ACC112 (cell line): ENCODE measurements around the gene GOLGA3.
"Not testable (repeated sequence)": the region's sequence is repeated elsewhere in the genome, so short reads cannot be mapped to it uniquely, and the experiment has no call there.

ENCODE experiments used
- H2AFZ ChIP-seq: fragments of 200-600 bp; sonication (generic); one replicate; pipeline ENCODE4 v1.6.0; 2017; ENCODE audit warnings: antibody characterized with exemption, low read length; ENCODE audit not compliant: unreplicated experiment
- H3K27ac ChIP-seq: fragments of 200-600 bp; sonication (generic); 2 replicates; pipeline ENCODE4 v1.5.1; 2014; ENCODE audit warnings: low read depth, mild to moderate bottlenecking, antibody characterized with exemption, low read length, moderate library complexity
- H3K27me3 ChIP-seq: fragments of 200-600 bp; sonication (generic); 2 replicates; pipeline ENCODE4 v1.6.1; 2014; ENCODE audit warnings: mild to moderate bottlenecking, antibody characterized with exemption, low read length, moderate library complexity, mixed read lengths; ENCODE audit not compliant: insufficient read depth
- H3K36me3 ChIP-seq: fragments of 200-600 bp; sonication (generic); 2 replicates; pipeline ENCODE4 v1.6.1; 2016; ENCODE audit warnings: mild to moderate bottlenecking, antibody characterized with exemption, low read length, moderate library complexity, mixed read lengths; ENCODE audit not compliant: insufficient read depth
- H3K4me1 ChIP-seq: fragments of 200-600 bp; sonication (generic); one replicate; pipeline ENCODE4 v1.6.1; 2016; ENCODE audit warnings: low read length, mixed read lengths; ENCODE audit not compliant: insufficient read depth, unreplicated experiment, control insufficient read depth
- H3K4me3 ChIP-seq: fragments of 200-600 bp; sonication (generic); 2 replicates; pipeline ENCODE4 v1.5.1; 2014; ENCODE audit warnings: mild to moderate bottlenecking, low read depth, low read length
- H3K79me2 ChIP-seq: fragments of 200-600 bp; sonication (generic); one replicate; pipeline ENCODE4 v1.6.0; 2016; ENCODE audit warnings: low read length; ENCODE audit not compliant: control insufficient read depth, unreplicated experiment, insufficient read depth

GOLGA3 gene

DNA sequence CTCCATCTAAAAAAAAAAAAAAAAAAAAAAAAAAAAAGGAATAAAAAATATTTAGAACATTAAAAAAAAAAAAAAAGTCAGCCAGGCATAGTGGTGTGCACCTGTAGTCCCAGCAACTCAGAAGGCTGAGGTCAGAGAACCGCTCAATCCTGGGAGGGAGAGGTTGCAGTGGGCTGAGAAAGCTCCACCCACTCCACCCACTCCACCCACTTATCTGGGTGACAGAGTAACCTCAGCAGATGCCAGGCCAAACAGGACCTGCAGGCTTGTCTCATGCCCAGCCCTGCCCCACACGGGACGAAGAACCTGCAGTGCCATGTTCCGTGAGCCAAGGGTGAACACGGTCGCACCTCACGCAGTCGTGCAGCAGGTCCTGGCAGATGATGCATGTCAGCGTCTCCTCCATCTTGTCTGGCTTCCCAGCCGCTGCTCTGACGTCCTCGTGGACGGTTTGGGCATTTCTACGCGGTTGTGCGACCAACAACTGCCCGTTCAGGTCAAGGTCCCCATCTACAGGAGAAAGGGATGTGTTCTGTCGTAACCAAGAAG, 30.1 kb upstream of the GOLGA3 start:
- H3K4me3 ChIP-seq: no peak overlapping the region
- H3K27me3 ChIP-seq: no peaks in the 10 kb centered on the region
- no peaks in the 10 kb centered on the region for H3K4me1 ChIP-seq
- H3K79me2 ChIP-seq: peaks cover 2% of the 10 kb centered on the region
- no peak overlapping the region for H3K27ac ChIP-seq
- no peak overlapping the region for H2AFZ ChIP-seq
- H3K36me3 ChIP-seq: peaks cover 29% of the 10 kb centered on the region

DNA sequence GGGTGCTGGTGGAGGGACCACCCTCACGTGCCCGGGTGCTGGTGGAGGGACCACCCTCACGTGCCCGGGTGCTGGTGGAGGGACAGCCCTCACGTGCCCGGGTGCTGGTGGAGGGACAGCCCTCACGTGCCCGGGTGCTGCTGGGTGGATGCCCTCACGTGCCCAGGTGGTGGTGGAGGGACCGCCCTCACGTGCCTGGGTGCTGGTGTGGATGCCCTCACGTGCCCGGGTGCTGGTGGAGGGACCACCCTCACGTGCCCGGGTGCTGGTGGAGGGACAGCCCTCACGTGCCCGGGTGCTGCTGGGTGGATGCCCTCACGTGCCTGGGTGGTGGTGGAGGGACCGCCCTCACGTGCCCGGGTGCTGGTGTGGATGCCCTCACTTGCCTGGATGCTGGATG, 28.4 kb upstream of the GOLGA3 start:
- H3K36me3 ChIP-seq: peaks cover 25% of the 10 kb centered on the region; the same call in 1 of the 2 replicates
- not testable (repeated sequence) for H3K27ac ChIP-seq, H3K4me3 ChIP-seq, H3K4me1 ChIP-seq, H3K27me3 ChIP-seq, H2AFZ ChIP-seq, H3K79me2 ChIP-seq

DNA sequence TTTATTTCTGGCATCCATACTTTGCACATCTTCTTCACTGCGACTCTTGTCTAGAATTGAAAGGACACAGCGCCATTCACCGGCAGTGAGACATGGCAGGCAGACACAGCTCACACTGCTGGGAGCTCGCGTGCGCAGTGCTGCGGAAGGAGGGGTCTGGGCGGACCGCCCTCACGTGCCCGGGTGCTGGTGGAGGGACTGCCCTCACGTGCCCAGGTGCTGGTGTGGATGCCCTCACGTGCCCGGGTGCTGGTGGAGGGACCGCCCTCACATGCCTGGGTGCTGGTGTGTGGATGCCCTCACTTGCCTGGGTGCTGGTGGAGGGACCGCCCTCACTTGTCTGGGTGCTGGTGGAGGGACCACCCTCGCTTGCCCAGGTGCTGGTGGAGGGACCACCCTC, 27.9 kb upstream of the GOLGA3 start:
- Histone ChIP-seq H3K27me3 (no peaks in the 10 kb centered on the region), H3K79me2 (no peaks in the 10 kb centered on the region), H3K4me3 (no peak overlapping the region), H3K4me1 (no peaks in the 10 kb centered on the region), H2AFZ (no peak overlapping the region), H3K27ac (no peak overlapping the region), H3K36me3 (peaks cover 25% of the 10 kb centered on the region; the same call in 1 of the 2 replicates)

DNA sequence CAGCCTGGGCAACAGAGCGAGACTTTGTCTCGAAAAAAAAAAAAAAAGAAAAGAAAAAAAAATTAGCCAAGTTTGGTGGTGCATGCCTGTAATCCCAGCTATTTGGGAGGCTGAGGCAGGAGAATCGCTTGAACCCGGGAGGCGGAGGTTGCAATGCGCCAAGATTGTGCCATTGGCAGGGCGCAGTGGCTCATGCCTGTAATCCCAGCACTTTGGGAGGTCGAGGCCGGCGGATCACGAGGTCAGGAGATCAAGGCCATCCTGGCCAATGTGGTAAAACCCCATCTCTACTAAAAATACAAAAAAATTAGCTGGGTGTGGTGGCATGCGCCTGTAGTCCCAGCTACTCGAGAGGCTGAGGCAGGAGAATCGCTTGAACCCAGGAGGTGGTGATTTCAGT, 26.5 kb upstream of the GOLGA3 start:
- peaks cover 28% of the 10 kb centered on the region; the same call in 1 of the 2 replicates for H3K36me3 ChIP-seq
- H3K27me3 ChIP-seq, H3K27ac ChIP-seq: not testable (repeated sequence)

DNA sequence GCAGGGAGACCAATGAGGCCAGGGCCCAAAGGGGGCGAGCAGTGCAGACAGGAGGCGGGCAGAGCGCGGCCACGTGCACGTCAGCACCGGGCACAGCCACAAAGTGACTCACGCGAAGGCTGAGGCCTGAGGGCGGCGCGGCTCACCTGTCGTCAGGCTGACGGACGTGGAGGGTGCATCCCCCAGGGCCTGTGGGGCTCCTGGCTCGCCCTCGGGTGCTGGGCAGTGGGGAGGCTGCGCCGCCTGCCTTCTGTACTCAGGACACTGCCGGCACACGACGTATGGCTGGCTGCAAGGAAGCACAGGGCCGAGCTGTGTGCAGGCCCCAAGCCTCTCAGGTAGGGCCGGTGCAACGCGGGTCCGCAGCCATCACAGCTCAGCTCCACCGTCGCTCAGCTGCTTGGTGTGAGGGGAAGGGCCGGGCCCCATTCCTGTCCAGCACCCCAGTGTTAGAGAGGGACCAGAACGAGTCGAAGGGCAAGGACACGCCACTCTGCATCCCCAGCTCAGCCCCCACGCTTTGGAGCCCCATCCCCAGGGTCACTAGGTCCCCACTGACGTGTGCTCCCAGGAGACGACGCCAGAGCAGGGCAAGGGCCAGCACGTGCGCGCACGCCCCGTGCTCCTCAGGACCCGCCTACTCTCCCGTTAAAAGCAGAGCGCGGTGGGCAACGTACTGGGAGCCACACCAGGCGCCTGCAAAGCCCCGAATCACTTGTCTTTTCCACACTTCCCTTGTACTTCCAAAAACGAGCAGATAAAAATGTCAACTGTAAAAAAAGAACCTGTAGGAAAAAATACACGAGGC, 24.8 kb upstream of the GOLGA3 start:
- Histone ChIP-seq H3K27ac (no peak overlapping the region), H2AFZ (no peak overlapping the region)

More for the DNA sequence above, 26.5 kb upstream of the GOLGA3 start:
- not testable (repeated sequence) for H3K79me2 ChIP-seq, H3K4me3 ChIP-seq, H3K4me1 ChIP-seq, H2AFZ ChIP-seq

DNA sequence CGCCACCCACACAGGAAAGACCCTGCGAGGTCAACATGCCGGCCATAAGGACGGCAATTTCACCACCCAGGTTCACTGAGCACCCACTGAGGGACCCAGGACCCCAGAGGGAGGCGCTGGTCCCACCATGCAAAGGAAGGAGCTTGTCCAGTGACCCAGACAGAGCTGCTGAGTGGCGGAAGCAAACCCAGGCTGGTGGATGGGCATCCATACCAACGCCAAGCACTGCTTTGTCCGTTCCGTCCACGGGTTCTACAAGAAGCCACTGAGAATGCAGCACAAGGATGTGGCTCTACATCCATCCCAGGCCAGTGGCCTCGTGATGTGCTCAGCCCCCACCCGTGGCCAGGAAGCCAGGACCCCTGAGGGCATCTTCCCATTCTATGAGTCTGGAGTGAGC, 23.8 kb upstream of the GOLGA3 start:
- no peaks in the 10 kb centered on the region for H3K27me3 ChIP-seq
- H3K27ac ChIP-seq: no peak overlapping the region
- H3K4me1 ChIP-seq: no peaks in the 10 kb centered on the region
- H2AFZ ChIP-seq: no peak overlapping the region
- no peaks in the 10 kb centered on the region for H3K79me2 ChIP-seq
- H3K4me3 ChIP-seq: no peak overlapping the region
- H3K36me3 ChIP-seq: peaks cover 19% of the 10 kb centered on the region; the same call in 1 of the 2 replicates

More for the DNA sequence above, 24.8 kb upstream of the GOLGA3 start:
- Histone ChIP-seq H3K36me3 (peaks cover 23% of the 10 kb centered on the region; the same call in 1 of the 2 replicates), H3K79me2 (no peaks in the 10 kb centered on the region), H3K4me3 (no peak overlapping the region), H3K27me3 (no peaks in the 10 kb centered on the region), H3K4me1 (no peaks in the 10 kb centered on the region)

DNA sequence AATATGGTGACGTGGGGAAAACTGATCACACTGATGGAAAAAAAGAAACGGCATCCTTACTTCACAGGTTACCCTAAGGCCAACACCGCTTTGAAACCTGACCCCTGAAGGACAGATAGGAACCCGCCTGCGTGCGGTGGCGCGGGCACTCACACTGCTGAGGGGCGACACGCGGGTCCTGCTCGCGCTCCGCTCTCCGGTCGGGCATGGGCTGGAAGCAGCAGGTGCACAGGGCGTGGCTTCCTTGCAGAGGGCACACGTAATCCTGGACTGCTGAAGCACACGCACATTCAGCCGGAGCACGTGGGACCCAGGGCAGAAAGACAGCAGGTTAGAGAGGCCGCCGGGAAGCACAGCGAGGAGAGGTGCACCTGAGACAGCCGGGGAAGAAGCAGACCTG, 22.8 kb upstream of the GOLGA3 start:
- Histone ChIP-seq H3K4me3 (no peak overlapping the region), H2AFZ (no peak overlapping the region), H3K27me3 (no peaks in the 10 kb centered on the region), H3K36me3 (peaks cover 25% of the 10 kb centered on the region; the same call in 1 of the 2 replicates), H3K79me2 (no peaks in the 10 kb centered on the region), H3K27ac (no peak overlapping the region), H3K4me1 (no peaks in the 10 kb centered on the region)

DNA sequence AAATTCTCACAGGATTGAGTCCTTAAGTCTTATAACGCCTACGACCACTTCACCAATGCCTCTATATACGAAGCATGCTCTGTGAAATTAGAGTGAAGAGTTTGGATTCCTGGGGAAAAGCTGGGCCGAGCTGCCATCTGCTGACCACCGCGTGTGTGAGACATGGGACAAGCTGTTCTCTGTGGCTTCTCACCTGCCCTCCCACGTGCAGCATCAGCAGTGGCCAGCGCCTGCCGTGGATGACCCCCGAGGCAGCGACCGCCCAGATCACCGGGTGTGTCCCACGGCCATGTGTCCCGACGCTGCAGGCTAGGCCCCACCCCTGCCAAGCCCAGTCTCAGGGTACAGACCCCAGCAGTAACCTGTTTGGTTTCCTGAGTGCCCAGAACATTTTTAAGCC, 21.6 kb upstream of the GOLGA3 start:
- H3K4me1 ChIP-seq: no peaks in the 10 kb centered on the region
- H3K4me3 ChIP-seq: no peak overlapping the region
- H3K79me2 ChIP-seq: no peaks in the 10 kb centered on the region
- H3K27me3 ChIP-seq: no peaks in the 10 kb centered on the region
- H3K27ac ChIP-seq: no peak overlapping the region
- H2AFZ ChIP-seq: no peak overlapping the region
- H3K36me3 ChIP-seq: peaks cover 26% of the 10 kb centered on the region; the same call in 1 of the 2 replicates

DNA sequence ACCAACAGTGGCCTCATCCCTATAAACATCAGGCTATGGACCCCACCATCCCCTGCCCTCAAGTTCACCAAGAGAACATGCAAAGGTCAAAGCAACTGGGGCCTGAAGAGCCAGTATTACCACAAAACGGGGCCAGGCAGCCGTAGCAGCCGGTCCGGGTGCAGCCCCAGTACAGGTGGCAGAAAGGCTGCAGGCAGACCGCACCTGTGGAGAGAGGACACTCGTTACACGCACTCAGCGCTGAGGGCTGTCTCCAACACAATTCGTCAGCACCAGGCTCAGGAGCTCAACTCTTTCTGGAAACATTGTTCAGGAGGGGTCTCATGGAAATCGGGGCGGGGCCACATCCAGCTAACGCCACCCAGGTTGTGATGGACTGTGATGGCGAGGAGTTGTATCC, 19.9 kb upstream of the GOLGA3 start:
- Histone ChIP-seq H3K79me2 (no peaks in the 10 kb centered on the region), H3K4me3 (no peak overlapping the region), H3K27me3 (no peaks in the 10 kb centered on the region), H3K27ac (no peak overlapping the region), H3K4me1 (no peaks in the 10 kb centered on the region), H2AFZ (no peak overlapping the region), H3K36me3 (peaks cover 21% of the 10 kb centered on the region; the same call in 1 of the 2 replicates)

DNA sequence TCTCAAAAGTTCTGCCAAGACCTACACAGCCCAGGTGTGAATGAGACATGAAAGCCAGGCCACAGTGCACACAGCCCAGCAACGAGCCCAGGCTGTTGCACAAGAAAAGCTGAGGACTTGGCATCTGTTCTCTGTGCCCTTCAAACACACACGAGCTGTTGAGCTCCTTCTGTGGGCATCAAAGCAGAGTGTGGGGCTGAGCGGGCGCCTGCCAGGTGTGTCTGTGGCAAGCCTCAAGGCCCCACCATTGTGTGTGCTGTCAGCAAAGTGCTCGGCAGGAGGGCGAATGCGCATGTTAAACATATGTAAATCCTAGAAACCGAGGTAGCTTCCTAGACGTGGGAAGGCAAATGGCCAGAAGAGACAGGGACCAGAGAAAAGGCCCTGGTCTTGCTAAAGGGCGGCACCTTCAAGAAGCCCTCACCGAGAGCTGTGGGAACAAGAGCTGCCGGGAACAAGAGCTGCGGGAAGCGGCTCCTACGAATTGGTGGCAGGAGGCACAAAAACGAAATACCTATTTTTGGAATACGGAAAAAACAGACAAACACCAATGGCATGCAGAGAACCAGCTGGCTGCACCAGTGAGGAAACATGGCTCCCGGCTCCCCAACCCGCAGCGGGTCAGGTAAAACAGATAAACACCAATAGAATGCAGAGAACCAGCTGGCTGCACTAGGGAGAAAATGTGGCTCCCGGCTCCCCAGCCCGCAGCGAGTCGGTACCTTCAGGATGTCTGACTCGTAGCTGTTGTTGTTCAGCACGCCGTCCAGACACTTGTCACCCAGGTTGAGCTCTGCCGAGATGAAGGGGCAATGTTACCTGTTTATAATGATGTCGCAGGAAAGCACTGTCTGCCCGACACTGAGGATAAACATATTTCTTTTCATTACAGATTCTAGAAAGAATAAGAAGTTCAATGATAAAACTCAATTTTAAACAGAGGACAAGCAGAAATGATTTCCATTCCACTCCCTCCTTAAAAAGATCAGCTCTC, 19.0 kb upstream of the GOLGA3 start:
- Histone ChIP-seq H3K27ac (no peak overlapping the region), H2AFZ (no peak overlapping the region), H3K36me3 (peaks cover 21% of the 10 kb centered on the region; the same call in 1 of the 2 replicates), H3K4me3 (no peak overlapping the region), H3K79me2 (no peaks in the 10 kb centered on the region), H3K27me3 (no peaks in the 10 kb centered on the region), H3K4me1 (no peaks in the 10 kb centered on the region)
